Vagina (tissue), 2 donors: ENCODE results near the gene ABHD5. TPM values are rescaled to one million over a fixed set of nuclear protein-coding genes. Genes with fewer than 3 reads are reported as not detected.

Experiments
- DNase-seq, 2 donors: peaks; one replicate each; pipeline ENCODE4 v3.0.0-alpha.2; 2017; ENCODE audit errors: extremely low spot score in 2 of 2
- H3K27ac ChIP-seq: fragments of 200-600 bp; sonication (generic); one replicate; pipeline ENCODE4 v1.5.1; 2019
- H3K27me3 ChIP-seq: fragments of 200-600 bp; sonication (generic); one replicate; pipeline ENCODE4 v1.5.1; 2019
- H3K36me3 ChIP-seq, 2 donors: fragments of 200-600 bp; sonication (generic); one replicate each; pipeline ENCODE4 v1.5.1; 2017 to 2019
- H3K4me1 ChIP-seq: fragments of 200-600 bp; sonication (generic); one replicate; pipeline ENCODE4 v1.5.1; 2019
- H3K4me3 ChIP-seq, 2 donors: fragments of 200-600 bp; sonication (generic); 1 replicate in 1 of 2; 2 replicates in 1 of 2; pipeline ENCODE4 v1.5.1; 2016 to 2019
- H3K9me3 ChIP-seq: fragments of 200-600 bp; sonication (generic); one replicate; pipeline ENCODE4 v1.5.1; 2019
- CTCF ChIP-seq, 3 experiments: fragments of 450-650 bp in 2 of 3; fragments of 200-600 bp in 1 of 3; sonication (generic) in 1 of 3; IDR thresholded peaks; one replicate each; pipeline ENCODE4 v1.5.1; 2017 to 2019; ENCODE audit warnings: antibody characterized with exemption in 3 of 3, mild to moderate bottlenecking in 2 of 3, moderate library complexity in 2 of 3
- POLR2A ChIP-seq, 2 donors: fragments of 450-650 bp; IDR thresholded peaks; one replicate each; pipeline ENCODE4 v1.6.1; 2017; ENCODE audit warnings: antibody characterized with exemption in 2 of 2, mild to moderate bottlenecking in 2 of 2, moderate library complexity in 2 of 2
- POLR2AphosphoS5 ChIP-seq, 2 donors: sonication (generic); formaldehyde crosslinking; IDR thresholded peaks; one replicate each; pipeline ENCODE4 v1.9.0; 2017; ENCODE audit warnings: antibody characterized with exemption in 2 of 2, mild to moderate bottlenecking in 2 of 2, low read depth in 1 of 2; ENCODE audit not compliant: insufficient read depth in 1 of 2
- intact Hi-C: fragments of 100-400 bp; cut with DNase I; formaldehyde crosslinking; loops from one replicate; pipeline ENCODE4 v1.15.1; 2023
- total RNA-seq: library from RNA; depleted of rRNA; stranded (reverse); fragments of >200 nt; gene quantifications from one replicate; pipeline ENCODE4 v1.2.3, GENCODE V29; 2016

ABHD5 gene
- total RNA-seq, 1 donor from 2014 or later, result 34.1 TPM

- no peak for TF ChIP-seq POLR2A (IDR thresholded peaks at IDR 0.05)
- no peak for TF ChIP-seq CTCF (IDR thresholded peaks at IDR 0.05)
- TF ChIP-seq POLR2AphosphoS5 (IDR thresholded peaks at IDR 0.05; ENCODE audit: insufficient read depth in 1 of 2, low read depth in 1 of 2), result no peak
- DNase-seq, result no peak
- H3K4me3 ChIP-seq, result no peak overlapping the region
- H3K27ac ChIP-seq, result no peak overlapping the region
- peaks cover 10% of the 10 kb centered on the region for H3K4me1 ChIP-seq
- intact Hi-C loops, result no loop called here
- H3K36me3 ChIP-seq, result no peaks in the 10 kb centered on the region
- no peaks in the 10 kb centered on the region for H3K27me3 ChIP-seq
- no peaks in the 10 kb centered on the region for H3K9me3 ChIP-seq
Measured at GRCh38 chr3:43759938-43760337, 69.2 kb downstream of the ABHD5 start.

GRCh38 chr3:43760938-43761337, 70.2 kb downstream of the ABHD5 start:
- Histone ChIP-seq H3K36me3 (no peaks in the 10 kb centered on the region), H3K4me1 (peaks cover 10% of the 10 kb centered on the region), H3K27me3 (no peaks in the 10 kb centered on the region), H3K4me3 (no peak overlapping the region), H3K9me3 (no peaks in the 10 kb centered on the region), H3K27ac (no peak overlapping the region)
- no peak for TF ChIP-seq POLR2A (IDR thresholded peaks at IDR 0.05)
- no peak for TF ChIP-seq CTCF (IDR thresholded peaks at IDR 0.05)
- TF ChIP-seq POLR2AphosphoS5 (IDR thresholded peaks at IDR 0.05; ENCODE audit: insufficient read depth in 1 of 2, low read depth in 1 of 2), result no peak
- DNase-seq, result no peak
- intact Hi-C loops, result no loop called here

- Histone ChIP-seq H3K27ac (no peak overlapping the region), H3K9me3 (no peaks in the 10 kb centered on the region), H3K4me1 (peaks cover 10% of the 10 kb centered on the region), H3K27me3 (no peaks in the 10 kb centered on the region), H3K4me3 (no peak overlapping the region), H3K36me3 (no peaks in the 10 kb centered on the region)
- DNase-seq, result no peak
- intact Hi-C loops, result no loop called here
- TF ChIP-seq CTCF (IDR thresholded peaks at IDR 0.05) (no peak), POLR2AphosphoS5 (IDR thresholded peaks at IDR 0.05; ENCODE audit: insufficient read depth in 1 of 2, low read depth in 1 of 2) (no peak), POLR2A (IDR thresholded peaks at IDR 0.05) (no peak)
Measured at GRCh38 chr3:43762451-43762850, 71.7 kb downstream of the ABHD5 start.

GRCh38 chr3:43764056-43764455, 73.3 kb downstream of the ABHD5 start:
- H3K9me3 ChIP-seq, result no peaks in the 10 kb centered on the region
- intact Hi-C loops, result no loop called here
- peaks cover 19% of the 10 kb centered on the region for H3K4me1 ChIP-seq
- TF ChIP-seq CTCF (IDR thresholded peaks at IDR 0.05) (no peak), POLR2A (IDR thresholded peaks at IDR 0.05) (no peak), POLR2AphosphoS5 (IDR thresholded peaks at IDR 0.05; ENCODE audit: insufficient read depth in 1 of 2, low read depth in 1 of 2) (no peak)
- no peak overlapping the region for H3K27ac ChIP-seq
- no peak overlapping the region for H3K4me3 ChIP-seq
- DNase-seq, result no peak
- no peaks in the 10 kb centered on the region for H3K36me3 ChIP-seq
- no peaks in the 10 kb centered on the region for H3K27me3 ChIP-seq

DNA sequence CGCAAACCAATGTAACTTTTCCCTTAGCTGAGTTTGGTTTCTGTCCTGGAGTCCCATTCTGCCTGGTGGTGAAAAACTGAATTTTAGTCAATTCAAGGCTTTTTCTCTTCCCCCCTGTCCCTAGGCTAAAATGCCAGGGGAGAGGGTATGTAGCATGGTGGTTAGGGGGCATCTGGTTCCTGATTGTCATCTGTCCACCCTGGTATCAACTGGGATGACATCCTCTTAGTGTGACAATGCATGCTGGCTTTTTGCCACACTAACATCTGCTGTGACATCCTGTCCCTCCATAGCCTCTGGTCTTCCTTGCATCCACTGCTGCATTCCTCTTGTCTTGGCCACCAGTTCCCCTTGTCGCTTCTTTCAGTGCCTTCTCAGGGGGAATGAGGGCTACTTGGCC, 73.7 kb downstream of the ABHD5 start:
- no peaks in the 10 kb centered on the region for H3K27me3 ChIP-seq
- no peak for TF ChIP-seq CTCF (IDR thresholded peaks at IDR 0.05)
- H3K9me3 ChIP-seq, result no peaks in the 10 kb centered on the region

More for the DNA sequence above, 73.7 kb downstream of the ABHD5 start:
- peaks cover 19% of the 10 kb centered on the region for H3K4me1 ChIP-seq
- DNase-seq, result no peak
- no peaks in the 10 kb centered on the region for H3K36me3 ChIP-seq
- intact Hi-C loops, result no loop called here
- H3K4me3 ChIP-seq, result no peak overlapping the region
- H3K27ac ChIP-seq, result no peak overlapping the region
